Measurements from ENCODE around the gene RELN. TPM values are rescaled to one million over a fixed set of nuclear protein-coding genes. Genes with fewer than 3 reads are reported as not detected.

Gene RELN
- total and polyA plus RNA-seq, 9 of the 15 experiments (the other 6 are each of a cell fraction or from before 2014, with no cell fraction given), result 12.9 to 43.2 (median 18.1) TPM

DNA sequence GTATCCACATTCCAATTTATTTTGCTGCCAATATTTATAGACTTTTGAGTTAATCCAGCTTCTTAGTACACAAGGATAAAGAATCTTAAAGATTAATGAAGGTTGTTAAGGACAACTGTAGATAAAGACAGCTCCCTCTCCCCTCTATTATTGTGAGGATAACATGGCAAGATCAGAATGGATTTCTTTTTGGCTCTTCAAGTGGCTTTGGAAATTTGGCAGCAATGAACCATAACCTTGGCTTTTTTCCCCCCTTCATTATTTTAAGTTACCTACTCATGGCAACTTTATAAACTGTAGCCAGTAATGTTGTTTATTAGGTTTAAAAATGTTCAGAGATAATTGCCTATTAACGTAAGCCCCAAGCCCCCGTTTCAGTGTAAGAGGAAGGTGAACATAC is 412.4 kb downstream of the RELN start:
- WGBS (ENCODE audit: insufficient coverage, low coverage, missing lambda C conversion rate), result 63% methylated on average over 2 of the region's 2 CpGs
- Histone ChIP-seq H2AFZ (ENCODE audit: low read depth, low read length) (no peak overlapping the region), H3K4me2 (ENCODE audit: insufficient read depth, low read length) (no peak overlapping the region), H3K9me1 (ENCODE audit: control insufficient read depth, insufficient read depth, low read length) (no peaks in the 10 kb centered on the region), H3K36me3 (ENCODE audit: control insufficient read depth, insufficient read depth, low read length) (no peaks in the 10 kb centered on the region), H3K9me3 (replicated peaks; ENCODE audit: control insufficient read depth, insufficient read depth, low read depth, low read length) (no peaks in the 10 kb centered on the region), H3K79me2 (ENCODE audit: control insufficient read depth, insufficient read depth, low read length) (no peaks in the 10 kb centered on the region), H3K27me3 (ENCODE audit: control insufficient read depth in 2 of 2, insufficient read depth in 2 of 2, low read length in 2 of 2) (no peaks in the 10 kb centered on the region), H3K4me1 (replicated peaks in 1 of 2; ENCODE audit: control insufficient read depth in 2 of 2, insufficient read depth in 2 of 2, low read length in 2 of 2) (no peaks in the 10 kb centered on the region), H3K27ac (ENCODE audit: extremely low read depth, low read depth, low read length) (no peak overlapping the region), H4K20me1 (replicated peaks; ENCODE audit: control insufficient read depth, insufficient read depth, low read length) (no peaks in the 10 kb centered on the region), H3K9ac (ENCODE audit: insufficient read depth in 1 of 2, low read depth in 2 of 2, low read length in 2 of 2) (no peak overlapping the region), H3K4me3 (no peak overlapping the region)
- in situ Hi-C loops (cut with MboI), result no loop called here
- TF ChIP-seq FOSL1 (tag; conservative IDR thresholded peaks at IDR 0.05) (no peak), ZEB2 (IDR thresholded peaks at IDR 0.05) (no peak), SIX5 (IDR thresholded peaks at IDR 0.05; ENCODE audit: borderline replicate concordance in 1 of 2, insufficient read depth in 1 of 2, low read depth in 1 of 2, low read length in 2 of 2) (no peak), ZZZ3 (IDR thresholded peaks at IDR 0.05) (no peak), ILF3 (IDR thresholded peaks at IDR 0.05; ENCODE audit: borderline replicate concordance) (no peak), ASH1L (IDR thresholded peaks at IDR 0.05; ENCODE audit: borderline replicate concordance, low read depth, partially characterized antibody) (no peak), HDAC2 (IDR thresholded peaks at IDR 0.05) (no peak), KHSRP (IDR thresholded peaks at IDR 0.05) (no peak), HSF4 (CRISPR knock-in tag; IDR thresholded peaks at IDR 0.05; ENCODE audit: borderline replicate concordance) (no peak)
- TF ChIP-seq, protein P1, sequence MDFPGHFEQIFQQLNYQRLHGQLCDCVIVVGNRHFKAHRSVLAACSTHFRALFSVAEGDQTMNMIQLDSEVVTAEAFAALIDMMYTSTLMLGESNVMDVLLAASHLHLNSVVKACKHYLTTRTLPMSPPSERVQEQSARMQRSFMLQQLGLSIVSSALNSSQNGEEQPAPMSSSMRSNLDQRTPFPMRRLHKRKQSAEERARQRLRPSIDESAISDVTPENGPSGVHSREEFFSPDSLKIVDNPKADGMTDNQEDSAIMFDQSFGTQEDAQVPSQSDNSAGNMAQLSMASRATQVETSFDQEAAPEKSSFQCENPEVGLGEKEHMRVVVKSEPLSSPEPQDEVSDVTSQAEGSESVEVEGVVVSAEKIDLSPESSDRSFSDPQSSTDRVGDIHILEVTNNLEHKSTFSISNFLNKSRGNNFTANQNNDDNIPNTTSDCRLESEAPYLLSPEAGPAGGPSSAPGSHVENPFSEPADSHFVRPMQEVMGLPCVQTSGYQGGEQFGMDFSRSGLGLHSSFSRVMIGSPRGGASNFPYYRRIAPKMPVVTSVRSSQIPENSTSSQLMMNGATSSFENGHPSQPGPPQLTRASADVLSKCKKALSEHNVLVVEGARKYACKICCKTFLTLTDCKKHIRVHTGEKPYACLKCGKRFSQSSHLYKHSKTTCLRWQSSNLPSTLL (IDR thresholded peaks at IDR 0.05), result no peak
- TF ChIP-seq, protein P2, sequence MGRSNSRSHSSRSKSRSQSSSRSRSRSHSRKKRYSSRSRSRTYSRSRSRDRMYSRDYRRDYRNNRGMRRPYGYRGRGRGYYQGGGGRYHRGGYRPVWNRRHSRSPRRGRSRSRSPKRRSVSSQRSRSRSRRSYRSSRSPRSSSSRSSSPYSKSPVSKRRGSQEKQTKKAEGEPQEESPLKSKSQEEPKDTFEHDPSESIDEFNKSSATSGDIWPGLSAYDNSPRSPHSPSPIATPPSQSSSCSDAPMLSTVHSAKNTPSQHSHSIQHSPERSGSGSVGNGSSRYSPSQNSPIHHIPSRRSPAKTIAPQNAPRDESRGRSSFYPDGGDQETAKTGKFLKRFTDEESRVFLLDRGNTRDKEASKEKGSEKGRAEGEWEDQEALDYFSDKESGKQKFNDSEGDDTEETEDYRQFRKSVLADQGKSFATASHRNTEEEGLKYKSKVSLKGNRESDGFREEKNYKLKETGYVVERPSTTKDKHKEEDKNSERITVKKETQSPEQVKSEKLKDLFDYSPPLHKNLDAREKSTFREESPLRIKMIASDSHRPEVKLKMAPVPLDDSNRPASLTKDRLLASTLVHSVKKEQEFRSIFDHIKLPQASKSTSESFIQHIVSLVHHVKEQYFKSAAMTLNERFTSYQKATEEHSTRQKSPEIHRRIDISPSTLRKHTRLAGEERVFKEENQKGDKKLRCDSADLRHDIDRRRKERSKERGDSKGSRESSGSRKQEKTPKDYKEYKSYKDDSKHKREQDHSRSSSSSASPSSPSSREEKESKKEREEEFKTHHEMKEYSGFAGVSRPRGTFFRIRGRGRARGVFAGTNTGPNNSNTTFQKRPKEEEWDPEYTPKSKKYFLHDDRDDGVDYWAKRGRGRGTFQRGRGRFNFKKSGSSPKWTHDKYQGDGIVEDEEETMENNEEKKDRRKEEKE (IDR thresholded peaks at IDR 0.05; ENCODE audit: borderline replicate concordance in 1 of 2, control insufficient read depth in 1 of 2, low read depth in 2 of 2, low read length in 1 of 2), result no peak
- POLR2A ChIA-PET, result no interaction called here
- no peak for DNase-seq (ENCODE audit: extremely low read depth in 1 of 4, low spot score in 3 of 4)
- BruUV-seq (replicated peaks), result no TSS peak
- intact Hi-C loops (cut with micrococcal nuclease), result loop anchor here (10.0 kb wide), 3 partner anchors 408 to 678 kb away; partner anchors contain the start of gene RELN
- FAIRE-seq, result no peak
- no peak for ATAC-seq
- CTCF ChIA-PET (ENCODE audit: low intra/inter-chr PET ratio), result interaction anchor here (0.7 kb wide), 1 partner anchor 584 kb away, joined by 3 read pairs; no protein-coding TSS in a partner anchor
